HG03575 (cell line): ENCODE data around the gene CASKIN1.
"Not testable (repeated sequence)": the region's sequence is repeated elsewhere in the genome, so short reads cannot be mapped to it uniquely, and the experiment has no call there.

Experiments
- ATAC-seq: cut with Tn5 transposase; IDR thresholded peaks from one replicate; pipeline ENCODE4 v1.9.1; 2021; ENCODE audit not compliant: unreplicated experiment, insufficient number of reproducible peaks, low FRiP score; ENCODE audit errors: extremely low read depth

The CASKIN1 gene

GRCh38 chr16:2196162-2196980 lies at the start of gene CASKIN1:
CASKIN1 (minus strand) TSS chr16:2196605; CDS start chr16:2196432, 173 bp downstream.
- ATAC-seq = no peak

GRCh38 chr16:2244926-2245795 lies 48.8 kb upstream of the CASKIN1 start:
- no peak for ATAC-seq

GRCh38 chr16:2244301-2244700 lies 47.9 kb upstream of the CASKIN1 start:
- ATAC-seq = no peak

GRCh38 chr16:2243781-2244180 lies 47.4 kb upstream of the CASKIN1 start:
- ATAC-seq = no peak

- no peak for ATAC-seq
Observed at GRCh38 chr16:2243031-2243528, 46.7 kb upstream of the CASKIN1 start.

GRCh38 chr16:2242598-2242997 lies 46.2 kb upstream of the CASKIN1 start:
- no peak for ATAC-seq

- ATAC-seq = not testable (repeated sequence)
Observed at GRCh38 chr16:2240331-2240730, 43.9 kb upstream of the CASKIN1 start.

GRCh38 chr16:2238838-2239675 lies 42.7 kb upstream of the CASKIN1 start:
- no peak for ATAC-seq

GRCh38 chr16:2238150-2238837 lies 41.9 kb upstream of the CASKIN1 start:
- ATAC-seq = no peak

- ATAC-seq = no peak
Observed at GRCh38 chr16:2237493-2238149, 41.2 kb upstream of the CASKIN1 start.

GRCh38 chr16:2237102-2237482 lies 40.7 kb upstream of the CASKIN1 start:
- ATAC-seq = no peak

GRCh38 chr16:2236337-2237101 lies 40.1 kb upstream of the CASKIN1 start, which contains the start of gene DNASE1L2:
DNASE1L2 (plus strand) TSS chr16:2236444; CDS start chr16:2236817, 373 bp downstream.
- no peak for ATAC-seq

- no peak for ATAC-seq
Observed at GRCh38 chr16:2235695-2236336, 39.4 kb upstream of the CASKIN1 start.

GRCh38 chr16:2235234-2235651 lies 38.8 kb upstream of the CASKIN1 start:
- ATAC-seq = no peak

- no peak for ATAC-seq
Observed at GRCh38 chr16:2234813-2235170, 38.4 kb upstream of the CASKIN1 start.

GRCh38 chr16:2233872-2234812 lies 37.7 kb upstream of the CASKIN1 start:
- ATAC-seq = no peak
